ENCODE data around the gene COA7.

- TF ChIP-seq POLR2A (IDR thresholded peaks at IDR 0.05) = no peak
- no peak for TF ChIP-seq CTCF (IDR thresholded peaks at IDR 0.05)
Measured at GRCh38 chr1:52683367-52683940, 14.7 kb downstream of the COA7 start.

Measured in vagina (tissue), 2 donors.